ENCODE measurements around the gene PABPC1L. TPM values are rescaled to one million over a fixed set of nuclear protein-coding genes. Genes with fewer than 3 reads are reported as not detected.

PABPC1L gene
- total and polyA plus RNA-seq, 7 donors: 1.0 to 2.8 (median 1.8) TPM

- no peaks in the 10 kb centered on the region for H3K27me3 ChIP-seq (ENCODE audit: insufficient read depth in 3 of 3, low read length in 2 of 3)
- peaks cover 22% of the 10 kb centered on the region for H3K4me1 ChIP-seq
- no peaks in the 10 kb centered on the region for H3K9me3 ChIP-seq
- DNase-seq: no peak
- no peak for TF ChIP-seq CTCF (IDR thresholded peaks at IDR 0.05)
- H3K27ac ChIP-seq: no peak overlapping the region
- intact Hi-C loops (cut with DNase I): loop anchor here in 1 of 2 donors (5.0 kb wide), 1 partner anchor 76 kb away; the partner anchor contains the start of gene YWHAB
- H3K36me3 ChIP-seq (ENCODE audit: insufficient read depth in 1 of 2, low read depth in 1 of 2): no peaks in the 10 kb centered on the region
- WGBS, 3 donors: 64 to 78% (median 67%) methylated on average over 4 of the region's 4 CpGs
- no peak for ATAC-seq
- H3K4me3 ChIP-seq: no peak overlapping the region
These were observed 53.7 kb downstream of the PABPC1L start for GRCh38 chr20:44963325-44964215.

GRCh38 chr20:44965651-44966029 lies 55.8 kb downstream of the PABPC1L start:
- Histone ChIP-seq H3K36me3 (ENCODE audit: insufficient read depth in 1 of 2, low read depth in 1 of 2) (no peaks in the 10 kb centered on the region), H3K27me3 (ENCODE audit: insufficient read depth in 3 of 3, low read length in 2 of 3) (no peaks in the 10 kb centered on the region), H3K4me1 (peaks cover 12% of the 10 kb centered on the region), H3K4me3 (peak overlapping the region; percentile 95), H3K9me3 (no peaks in the 10 kb centered on the region), H3K27ac (peak overlapping the region; percentile 94)
- WGBS, 3 donors: 43 to 46% (median 46%) methylated on average over 5 of the region's 5 CpGs
- no peak for TF ChIP-seq CTCF (IDR thresholded peaks at IDR 0.05)
- intact Hi-C loops (cut with DNase I): no loop called here
- no peak for ATAC-seq
- no peak for DNase-seq

- peak; percentile 44 for TF ChIP-seq CTCF (IDR thresholded peaks at IDR 0.05)
These were observed 56.4 kb downstream of the PABPC1L start, which contains the start of gene STK4 for GRCh38 chr20:44966030-44966961. TSS of gene STK4 (plus strand) at chr20:44966512. CDS start at chr20:44966569, 57 bp downstream.

GRCh38 chr20:44967207-44967807 lies 57.4 kb downstream of the PABPC1L start:
- ATAC-seq (no peak), DNase-seq (no peak)
- intact Hi-C loops (cut with DNase I): no loop called here
- Histone ChIP-seq H3K36me3 (ENCODE audit: insufficient read depth in 1 of 2, low read depth in 1 of 2) (peaks cover 0 to 7% of the 10 kb centered on the region in 2 donors), H3K4me3 (peak overlapping the region; percentile 95), H3K27ac (peak overlapping the region; percentile 94), H3K9me3 (no peaks in the 10 kb centered on the region), H3K27me3 (ENCODE audit: insufficient read depth in 3 of 3, low read length in 2 of 3) (no peaks in the 10 kb centered on the region), H3K4me1 (peaks cover 9% of the 10 kb centered on the region)
- 41 to 45% (median 42%) methylated on average over 5 of the region's 5 CpGs for WGBS, 3 donors
- TF ChIP-seq CTCF (IDR thresholded peaks at IDR 0.05): no peak

More at GRCh38 chr20:44966030-44966961, 56.4 kb downstream of the PABPC1L start, which contains the start of gene STK4:
- H3K9me3 ChIP-seq: no peaks in the 10 kb centered on the region
- DNase-seq (peak; percentile 93 to 95), ATAC-seq (peak; percentile 98 to 99 (median 98))
- WGBS, 3 donors: 1% methylated on average over 67 to 68 of the region's 68 CpGs
- no peaks in the 10 kb centered on the region for H3K36me3 ChIP-seq (ENCODE audit: insufficient read depth in 1 of 2, low read depth in 1 of 2)
- H3K4me1 ChIP-seq: peaks cover 9% of the 10 kb centered on the region
- peak within 1 kb of the TSS; percentile 94 for H3K27ac ChIP-seq
- no peaks in the 10 kb centered on the region for H3K27me3 ChIP-seq (ENCODE audit: insufficient read depth in 3 of 3, low read length in 2 of 3)
- intact Hi-C loops (cut with DNase I): no loop called here
- H3K4me3 ChIP-seq: peak within 1 kb of the TSS; percentile 95
